NCI-H1694 treated with DMSO at 0.1 percent for 48 hours (cell line): ENCODE data around the gene KCNN4.
A peak's percentile ranks its signal among the peaks of the same experiment; 100 is the strongest.
"Not testable (repeated sequence)": the region's sequence is repeated elsewhere in the genome, so short reads cannot be mapped to it uniquely, and the experiment has no call there.

Source experiments
- DNase-seq: peaks from one replicate; lab custom pipeline; 2025; lab: John Stamatoyannopoulos, UW

Gene KCNN4

DNA sequence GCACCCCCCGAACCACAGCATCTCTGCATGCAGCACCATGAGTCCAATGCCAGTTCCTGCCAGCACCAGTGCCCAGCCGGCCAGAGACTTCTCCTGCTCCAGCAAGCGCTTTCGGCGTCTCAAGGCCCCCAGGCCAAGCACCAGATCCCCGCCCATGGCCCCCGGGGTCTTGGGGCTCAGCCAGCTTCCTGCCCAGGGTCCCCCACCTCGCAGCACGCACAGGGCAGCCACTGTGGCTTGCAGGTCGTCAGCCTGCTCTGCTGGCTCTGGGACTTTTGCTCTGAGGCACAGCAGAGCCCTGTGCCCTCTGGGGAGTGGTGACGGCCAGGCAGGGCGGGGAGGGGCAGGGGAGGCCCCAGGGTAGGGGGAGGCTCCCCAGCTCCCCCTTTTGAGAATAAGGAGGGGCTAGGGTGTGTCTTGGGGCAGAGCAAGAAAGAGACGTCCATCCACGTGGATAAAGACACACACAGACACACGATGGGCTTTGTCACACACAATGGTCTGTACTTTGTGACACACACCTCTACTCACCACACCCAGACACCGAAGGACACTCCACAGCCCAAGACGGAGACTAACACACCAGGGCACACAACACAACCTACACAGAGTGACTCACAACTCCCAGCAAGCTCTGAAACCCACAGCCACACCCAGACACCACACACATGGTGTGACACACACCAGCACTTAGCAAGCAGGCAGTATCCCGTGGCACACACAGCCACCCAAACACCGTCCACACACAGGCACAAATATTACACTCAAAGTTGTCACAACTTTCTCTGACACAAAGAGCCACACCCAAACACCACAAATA is at the start of gene KCNN4:
KCNN4 (minus strand) TSS at position 268 of the 820 bp plus-strand sequence; CDS start at position 156, 112 bp downstream.
- DNase-seq, result no peak

- DNase-seq, result peak; percentile 57
Observed at GRCh38 chr19:43826787-43827754, 46.3 kb upstream of the KCNN4 start, which contains the start of gene ZNF283. Gene ZNF283 (plus strand): TSS chr19:43827321. CDS start chr19:43833505, 6,184 bp downstream.

DNA sequence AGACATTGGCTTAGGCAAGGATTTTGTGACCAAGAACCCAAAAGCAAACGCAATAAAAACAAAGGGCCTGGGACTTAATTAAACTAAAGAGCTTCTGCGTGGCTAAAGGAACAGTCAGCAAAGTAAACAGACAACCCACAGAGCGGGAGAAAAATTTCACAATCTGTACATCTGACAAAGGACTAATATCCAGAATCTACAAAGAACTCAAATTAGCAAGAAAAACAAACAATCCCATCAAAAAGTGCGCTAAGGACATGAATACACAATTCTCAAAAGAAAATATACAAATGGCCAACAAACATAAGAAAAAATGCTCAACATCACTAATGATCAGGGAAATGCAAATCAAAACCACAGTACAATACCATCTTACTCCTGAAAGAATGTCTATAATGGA is 43.8 kb upstream of the KCNN4 start:
- DNase-seq, result not testable (repeated sequence)

DNA sequence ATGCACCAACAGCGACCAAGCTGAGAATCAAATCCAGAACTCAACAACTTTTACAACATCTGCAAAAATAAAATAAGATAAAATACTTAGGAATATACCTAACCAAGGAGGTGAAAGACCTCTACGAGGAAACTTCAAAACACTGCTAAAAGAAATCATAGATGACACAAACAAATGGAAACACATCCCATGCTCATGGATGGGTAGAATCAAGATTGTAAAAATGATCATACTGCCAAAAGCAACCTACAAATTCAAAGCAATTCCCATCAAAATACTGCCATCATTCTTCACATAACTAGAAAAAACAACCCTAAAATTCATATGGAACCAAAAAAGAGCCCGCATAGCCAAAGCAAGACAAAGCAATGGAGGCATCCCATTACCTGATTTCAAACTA is 43.1 kb upstream of the KCNN4 start:
- DNase-seq, result not testable (repeated sequence)

GRCh38 chr19:43820884-43821215 is 40.1 kb upstream of the KCNN4 start:
- DNase-seq, result no peak

DNA sequence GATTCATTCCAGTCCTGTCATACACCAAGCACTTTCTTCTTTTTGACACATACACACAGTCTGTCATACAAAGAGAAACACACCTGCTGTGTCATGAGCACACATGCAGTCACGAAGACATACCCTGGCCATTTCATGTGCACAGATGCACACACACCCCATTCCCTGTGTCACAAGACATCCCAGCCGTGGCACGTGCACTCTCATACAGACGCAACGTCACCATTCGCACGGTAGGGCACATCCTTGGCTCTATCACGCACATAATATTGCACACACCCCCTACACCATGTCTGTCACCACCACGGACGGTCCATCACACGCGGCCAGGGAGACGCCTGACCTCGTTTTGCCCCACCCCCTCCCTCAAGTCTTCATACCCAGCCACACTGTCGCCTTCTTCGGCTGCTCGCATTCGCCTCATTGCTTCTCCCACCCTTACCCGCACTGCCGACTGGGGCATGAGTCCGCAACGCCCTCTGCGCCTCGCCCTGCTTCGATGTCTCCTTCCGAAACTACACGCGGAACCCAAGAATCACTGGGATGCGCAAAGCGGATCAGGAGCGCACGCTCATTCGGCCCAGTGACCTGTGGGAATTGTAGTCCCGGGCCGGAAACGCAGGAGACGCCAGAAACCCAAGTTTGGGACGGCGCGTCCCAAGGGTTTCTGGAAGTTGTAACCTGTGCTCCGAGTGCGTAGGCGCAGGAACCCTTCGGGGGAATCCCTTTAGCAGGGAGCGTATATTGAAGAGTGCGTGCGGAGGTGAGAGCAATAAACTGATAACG is 39.5 kb upstream of the KCNN4 start:
- no peak for DNase-seq

GRCh38 chr19:43818500-43818899 is 37.7 kb upstream of the KCNN4 start:
- no peak for DNase-seq

GRCh38 chr19:43817454-43817853 is 36.7 kb upstream of the KCNN4 start:
- DNase-seq, result not testable (repeated sequence)

DNA sequence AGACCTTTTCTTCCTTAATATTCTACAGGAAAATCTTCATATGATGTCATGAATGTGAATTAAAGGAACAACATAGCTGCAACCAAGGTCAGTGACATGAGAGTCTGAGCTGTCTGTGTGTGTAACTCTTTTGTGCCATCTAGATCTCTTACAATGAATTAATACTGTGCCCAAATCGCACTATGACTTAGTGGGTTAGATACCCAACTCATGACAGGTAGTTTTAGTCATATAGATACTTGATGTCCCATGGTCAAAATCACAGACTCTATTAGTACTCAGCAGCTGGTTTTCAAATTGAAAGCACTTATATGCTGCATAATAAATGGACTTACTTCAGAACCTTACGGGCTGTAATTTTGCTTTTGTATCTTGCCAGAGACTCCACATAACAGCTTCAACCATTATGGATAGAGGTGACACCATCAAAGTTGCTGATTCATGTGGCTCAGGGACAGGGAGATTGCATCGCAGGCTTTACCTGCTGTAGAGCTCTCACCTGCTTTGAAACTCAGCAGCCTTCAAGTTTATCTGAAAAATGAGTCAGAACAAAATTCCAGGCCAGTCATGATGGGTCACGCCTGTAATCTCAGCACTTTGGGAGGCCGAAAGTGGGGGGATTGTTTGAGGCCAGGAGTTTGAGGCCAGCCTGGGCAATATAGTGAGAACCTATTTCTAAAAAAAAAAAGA is 34.0 kb upstream of the KCNN4 start:
- DNase-seq, result no peak

GRCh38 chr19:43812688-43813087 is 31.9 kb upstream of the KCNN4 start:
- no peak for DNase-seq

GRCh38 chr19:43812259-43812658 is 31.5 kb upstream of the KCNN4 start:
- no peak for DNase-seq

GRCh38 chr19:43811837-43812236 is 31.1 kb upstream of the KCNN4 start:
- DNase-seq, result no peak

DNA sequence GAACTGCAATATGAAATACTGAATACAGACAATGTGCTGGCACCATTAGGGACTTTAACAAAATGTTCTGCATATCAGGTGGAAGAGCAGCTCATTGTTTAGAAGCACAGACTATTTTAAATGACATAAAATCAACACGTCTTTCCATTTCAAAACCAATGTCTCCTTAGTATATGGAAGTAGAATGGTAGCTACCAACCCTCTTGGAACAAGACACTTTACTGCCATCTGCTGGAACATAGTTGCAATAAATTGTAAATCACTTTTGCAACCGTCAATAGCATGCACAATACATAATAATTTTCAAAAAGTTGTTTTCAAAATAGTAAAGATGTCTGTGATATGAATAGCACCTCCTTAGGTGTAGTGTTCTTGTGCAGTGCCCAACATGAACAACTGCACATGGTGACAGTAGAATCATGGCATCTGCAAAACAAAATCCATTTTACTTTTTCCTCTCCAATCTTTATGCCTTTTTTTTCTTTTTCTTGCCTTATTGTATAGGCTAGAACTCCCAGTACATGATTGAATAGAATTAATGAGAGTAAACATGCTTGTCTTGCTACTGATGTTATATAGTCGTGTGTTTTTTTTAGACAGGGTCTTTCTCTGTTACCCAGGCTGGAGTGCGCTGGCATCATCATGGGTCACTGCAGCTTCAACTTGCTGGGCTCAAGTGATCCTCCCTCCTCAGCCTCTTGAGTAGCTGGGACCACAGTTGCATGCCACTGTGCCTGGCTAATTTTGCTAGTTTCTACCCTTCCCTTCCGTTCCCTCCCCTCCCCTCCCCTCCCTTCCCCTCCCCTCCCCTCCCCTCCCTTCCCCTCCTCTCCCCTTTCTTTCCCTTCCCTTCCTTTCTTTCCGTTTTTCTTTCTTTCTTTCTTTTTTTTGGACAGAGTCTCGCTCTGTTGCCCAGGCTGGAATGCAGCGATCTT is 29.3 kb upstream of the KCNN4 start:
- DNase-seq, result peak; percentile 52

DNA sequence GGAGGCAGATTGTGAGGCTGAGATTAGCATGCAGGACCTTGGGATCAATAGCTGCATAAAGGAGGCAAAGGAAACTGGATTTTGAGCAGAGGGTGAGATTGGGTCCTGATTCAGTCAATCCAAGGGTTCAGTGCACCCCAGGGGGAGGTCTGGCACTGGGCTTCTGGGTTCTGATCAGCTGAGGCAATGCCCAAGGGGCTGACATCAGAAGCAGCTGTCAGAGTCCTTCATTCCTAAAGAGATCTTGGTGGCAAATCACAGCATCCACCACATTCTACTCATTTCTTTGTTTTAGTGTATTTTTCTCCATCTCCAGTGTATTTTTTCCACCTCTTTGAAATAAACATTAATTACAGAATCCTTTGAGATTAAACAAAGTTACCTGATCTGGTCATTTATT is 26.9 kb upstream of the KCNN4 start:
- no peak for DNase-seq

- DNase-seq, result no peak
Observed at GRCh38 chr19:43806848-43807247, 26.1 kb upstream of the KCNN4 start.

DNA sequence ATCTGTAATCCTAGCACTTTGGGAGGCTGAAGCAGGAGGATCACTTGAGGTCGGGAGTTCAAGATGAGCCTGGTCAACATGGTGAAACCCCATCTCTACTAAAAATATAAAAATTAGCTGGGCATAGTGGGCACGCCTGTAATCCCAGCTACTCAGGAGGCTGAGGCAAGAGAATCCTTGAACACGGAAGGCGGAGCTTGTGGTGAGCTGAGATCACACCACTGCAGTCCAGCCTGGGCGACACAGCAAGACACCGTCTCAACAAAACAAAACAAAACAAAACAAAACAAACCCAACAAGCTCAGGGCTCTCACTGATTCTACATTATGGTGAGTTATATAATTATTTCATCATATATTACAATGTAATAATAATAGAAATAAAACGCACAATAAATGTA is 25.6 kb upstream of the KCNN4 start:
- not testable (repeated sequence) for DNase-seq

- no peak for DNase-seq
Observed at GRCh38 chr19:43804432-43804831, 23.7 kb upstream of the KCNN4 start.

- DNase-seq, result no peak
Observed at GRCh38 chr19:43802216-43802951, 21.6 kb upstream of the KCNN4 start, which contains the start of gene LYPD5. Gene LYPD5 (minus strand): TSS chr19:43802447. CDS start chr19:43802380, 67 bp downstream.

DNA sequence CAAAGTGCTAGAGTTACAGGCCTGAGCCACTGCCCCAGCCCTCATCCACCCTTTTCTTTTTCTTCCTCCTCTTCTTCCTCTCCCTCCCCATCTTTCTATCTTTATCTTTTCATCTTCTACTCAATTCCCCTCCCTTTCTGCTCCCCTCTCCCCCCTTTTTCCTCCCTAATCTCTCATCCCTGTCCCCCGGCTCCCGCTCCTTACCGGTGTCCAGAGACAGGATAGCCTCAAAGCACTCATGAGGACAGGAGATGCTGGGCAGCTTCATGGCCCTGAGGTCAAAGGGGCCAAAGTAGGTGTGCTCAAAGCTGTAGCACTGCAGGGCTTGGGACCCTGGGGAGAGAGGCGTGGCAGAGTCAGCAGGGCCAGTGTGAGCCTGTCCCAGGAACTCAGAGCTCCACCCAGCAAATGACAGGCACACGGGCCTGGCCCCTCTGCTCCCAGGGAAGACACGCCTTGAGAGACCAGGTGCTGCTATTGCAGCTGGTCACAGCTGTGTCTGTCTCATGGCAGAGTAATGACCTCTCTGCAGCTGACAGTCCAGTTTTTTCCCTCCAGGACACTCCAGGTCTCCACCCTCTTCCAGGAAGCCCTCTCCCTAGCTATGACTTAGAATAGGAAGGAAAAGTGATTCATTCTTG is 18.8 kb upstream of the KCNN4 start:
- no peak for DNase-seq
